KBM-7 (cell line): ENCODE data around the gene DYNC1LI2.

Experiments used
- DNase-seq: peaks from one replicate; pipeline ENCODE4 v3.0.0-alpha.2; 2015
- in situ Hi-C: fragments of 300-500 bp; cut with MboI; formaldehyde crosslinking; loops from 2 replicates; pipeline ENCODE4 v1.14.3; 2020; ENCODE audit warnings: low sequenced_read_pairs, low pct_unique_long_range_greater_than_20kb, mixed read lengths

Gene DYNC1LI2

GRCh38 chr16:66677179-66677578, 74.2 kb downstream of the DYNC1LI2 start:
- DNase-seq: no peak
- in situ Hi-C loops: no loop called here

DNA sequence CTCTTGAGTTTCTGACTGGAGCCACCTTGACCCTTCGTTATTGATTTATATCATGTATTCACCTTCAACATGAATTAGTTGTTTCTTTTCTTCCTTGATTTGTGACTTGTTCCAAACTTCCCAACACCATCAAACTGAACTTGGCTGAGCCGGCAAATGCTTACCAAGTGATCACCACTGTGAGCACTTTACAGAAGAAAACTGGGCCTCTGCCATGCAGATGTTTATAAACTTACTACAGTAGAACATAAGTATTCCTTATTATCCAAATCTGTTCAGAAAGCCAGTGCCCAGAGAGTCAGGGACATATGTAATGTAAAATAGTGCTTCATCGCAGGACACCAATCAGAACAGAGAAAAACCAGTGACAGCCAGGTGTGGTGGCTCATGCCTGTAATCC, 74.8 kb downstream of the DYNC1LI2 start:
- no peak for DNase-seq
- in situ Hi-C loops: no loop called here

- DNase-seq: no peak
- in situ Hi-C loops: no loop called here
These were observed 77.7 kb downstream of the DYNC1LI2 start for GRCh38 chr16:66673691-66674090.
